ENCODE results near the gene DTNA.
"Not testable (repeated sequence)": the region's sequence is repeated elsewhere in the genome, so short reads cannot be mapped to it uniquely, and the experiment has no call there.

The DTNA gene

GRCh38 chr18:34911081-34911480, 201.0 kb downstream of the DTNA start:
- ATAC-seq, result no peak

- no peak for ATAC-seq
Observed at GRCh38 chr18:34911661-34912384, 201.7 kb downstream of the DTNA start.

- no peak for ATAC-seq
Observed at GRCh38 chr18:34913837-34914661, 204.0 kb downstream of the DTNA start.

- ATAC-seq, result no peak
Observed at GRCh38 chr18:34915046-34915445, 204.9 kb downstream of the DTNA start.

- ATAC-seq, result not testable (repeated sequence)
Observed at GRCh38 chr18:34916539-34916938, 206.4 kb downstream of the DTNA start.

- ATAC-seq, result no peak
Observed at GRCh38 chr18:34918856-34919255, 208.8 kb downstream of the DTNA start.

GRCh38 chr18:34921226-34921625, 211.1 kb downstream of the DTNA start:
- no peak for ATAC-seq

GRCh38 chr18:34921811-34922385, 211.8 kb downstream of the DTNA start:
- ATAC-seq, result no peak

GRCh38 chr18:34922594-34922993, 212.5 kb downstream of the DTNA start:
- not testable (repeated sequence) for ATAC-seq

- ATAC-seq, result no peak
Observed at GRCh38 chr18:34923911-34924310, 213.8 kb downstream of the DTNA start.

- no peak for ATAC-seq
Observed at GRCh38 chr18:34926683-34927082, 216.6 kb downstream of the DTNA start.

GRCh38 chr18:34928088-34928753, 218.1 kb downstream of the DTNA start:
- ATAC-seq, result no peak

GRCh38 chr18:34928754-34929335, 218.7 kb downstream of the DTNA start:
- no peak for ATAC-seq

GRCh38 chr18:34929336-34929780, 219.3 kb downstream of the DTNA start:
- no peak for ATAC-seq

GRCh38 chr18:34932363-34932762, 222.3 kb downstream of the DTNA start:
- no peak for ATAC-seq

GRCh38 chr18:34932792-34933466, 222.8 kb downstream of the DTNA start:
- no peak for ATAC-seq

GRCh38 chr18:34933909-34934661, 224.0 kb downstream of the DTNA start:
- ATAC-seq, result no peak

GRCh38 chr18:34936772-34937171, 226.7 kb downstream of the DTNA start:
- ATAC-seq, result no peak

- ATAC-seq, result no peak
Observed at GRCh38 chr18:34938090-34938489, 228.0 kb downstream of the DTNA start.
